ENCODE data around the gene OR8G5.
"Not testable (repeated sequence)": the region's sequence is repeated elsewhere in the genome, so short reads cannot be mapped to it uniquely, and the experiment has no call there.

OR8G5 gene

GRCh38 chr11:124240621-124241397 lies 15.4 kb upstream of the OR8G5 start, which contains the start of gene OR8G1:
Gene OR8G1, plus strand, starts transcription at chr11:124241095. Its CDS starts 8,581 bp downstream, at chr11:124249676.
- no peak for TF ChIP-seq ZNF384 (IDR thresholded peaks at IDR 0.05)
- no peak for DNase-seq (ENCODE audit: extremely low spot score)
- POLR2A ChIA-PET: no interaction called here
- CTCF ChIA-PET: no interaction called here

DNA sequence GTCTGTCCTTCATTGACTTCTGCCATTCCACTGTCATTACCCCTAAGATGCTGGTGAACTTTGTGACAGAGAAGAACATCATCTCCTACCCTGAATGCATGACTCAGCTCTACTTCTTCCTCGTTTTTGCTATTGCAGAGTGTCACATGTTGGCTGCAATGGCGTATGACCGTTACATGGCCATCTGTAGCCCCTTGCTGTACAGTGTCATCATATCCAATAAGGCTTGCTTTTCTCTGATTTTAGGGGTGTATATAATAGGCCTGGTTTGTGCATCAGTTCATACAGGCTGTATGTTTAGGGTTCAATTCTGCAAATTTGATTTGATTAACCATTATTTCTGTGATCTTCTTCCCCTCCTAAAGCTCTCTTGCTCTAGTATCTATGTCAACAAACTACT lies 6.3 kb upstream of the OR8G5 start:
- DNase-seq (ENCODE audit: extremely low spot score); POLR2A ChIA-PET; CTCF ChIA-PET: not testable (repeated sequence)

GRCh38 chr11:124265041-124265440 lies 8.9 kb downstream of the OR8G5 start:
- DNase-seq (ENCODE audit: extremely low spot score); POLR2A ChIA-PET; CTCF ChIA-PET: not testable (repeated sequence)

DNA sequence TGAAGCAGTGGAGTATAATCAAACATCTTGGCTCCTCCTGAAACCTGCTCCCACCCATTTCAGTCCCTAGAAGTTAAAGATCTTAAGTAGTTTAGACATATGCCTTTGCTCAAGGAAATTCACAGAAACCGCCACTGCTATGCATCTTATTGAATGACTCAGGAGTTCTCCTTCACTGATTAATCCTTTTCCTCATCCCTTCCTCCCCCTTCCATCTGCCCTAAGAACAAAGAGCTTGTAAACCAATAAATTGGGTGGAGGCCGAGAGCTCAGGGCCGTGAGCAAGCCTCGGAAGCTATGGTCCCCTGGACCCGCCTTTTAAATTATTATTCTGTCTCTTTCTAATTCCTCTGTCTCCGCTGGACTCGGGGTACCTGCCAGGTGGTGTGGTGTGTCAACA lies 14.7 kb downstream of the OR8G5 start:
- POLR2A ChIA-PET; CTCF ChIA-PET; DNase-seq (ENCODE audit: extremely low spot score): not testable (repeated sequence)

DNA sequence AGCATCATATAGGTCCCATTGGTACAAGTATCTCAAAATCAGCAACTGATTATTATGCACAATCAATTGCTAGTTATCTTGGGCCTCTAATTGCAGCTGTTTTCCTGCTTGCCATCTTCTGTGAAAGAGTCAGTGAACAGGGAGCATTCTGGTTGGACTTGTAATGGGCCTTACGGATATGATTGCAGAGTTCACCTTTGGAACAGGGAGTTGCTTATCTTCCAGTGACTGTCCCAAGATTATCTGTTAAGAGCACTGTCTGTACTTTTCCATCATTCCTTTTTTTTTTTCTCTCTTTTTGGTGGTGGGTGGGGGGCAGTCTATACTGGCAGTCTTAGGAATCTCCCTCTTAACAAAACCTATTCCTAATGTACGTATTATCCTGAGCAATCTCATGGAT lies 17.8 kb downstream of the OR8G5 start:
- DNase-seq (ENCODE audit: extremely low spot score): no peak
- ChIA-PET CTCF (no interaction called here), POLR2A (no interaction called here)
- TF ChIP-seq, protein P1, sequence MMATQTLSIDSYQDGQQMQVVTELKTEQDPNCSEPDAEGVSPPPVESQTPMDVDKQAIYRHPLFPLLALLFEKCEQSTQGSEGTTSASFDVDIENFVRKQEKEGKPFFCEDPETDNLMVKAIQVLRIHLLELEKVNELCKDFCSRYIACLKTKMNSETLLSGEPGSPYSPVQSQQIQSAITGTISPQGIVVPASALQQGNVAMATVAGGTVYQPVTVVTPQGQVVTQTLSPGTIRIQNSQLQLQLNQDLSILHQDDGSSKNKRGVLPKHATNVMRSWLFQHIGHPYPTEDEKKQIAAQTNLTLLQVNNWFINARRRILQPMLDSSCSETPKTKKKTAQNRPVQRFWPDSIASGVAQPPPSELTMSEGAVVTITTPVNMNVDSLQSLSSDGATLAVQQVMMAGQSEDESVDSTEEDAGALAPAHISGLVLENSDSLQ (IDR thresholded peaks at IDR 0.05): no peak

DNA sequence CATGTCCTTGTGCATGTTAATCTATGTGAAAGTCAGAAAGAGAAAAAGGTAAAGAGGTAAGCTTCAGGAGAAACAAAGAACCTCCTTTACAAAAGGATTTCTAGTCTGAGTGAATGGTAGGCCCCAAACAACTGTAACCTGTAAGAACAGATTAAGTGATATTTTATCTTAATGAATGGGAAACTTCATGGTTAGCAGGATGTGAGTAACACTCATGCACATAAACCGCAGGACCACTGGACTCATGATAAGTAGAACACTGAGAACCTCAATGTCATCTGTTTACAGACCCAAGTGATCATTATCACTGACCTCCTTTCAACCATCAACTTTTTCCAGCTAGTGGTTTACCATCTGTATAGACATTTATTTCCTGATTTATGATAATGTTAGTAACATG lies 19.9 kb downstream of the OR8G5 start:
- POLR2A ChIA-PET: no interaction called here
- DNase-seq (ENCODE audit: extremely low spot score): no peak
- TF ChIP-seq FOXK2 (IDR thresholded peaks at IDR 0.05) (no peak), BHLHE40 (IDR thresholded peaks at IDR 0.05; ENCODE audit: borderline replicate concordance) (no peak), CTBP1 (IDR thresholded peaks at IDR 0.05; ENCODE audit: borderline replicate concordance) (no peak)
- CTCF ChIA-PET: no interaction called here

- CTCF ChIA-PET: no interaction called here
- POLR2A ChIA-PET: no interaction called here
- no peak for DNase-seq (ENCODE audit: extremely low spot score)
- no peak for TF ChIP-seq FOXA1 (IDR thresholded peaks at IDR 0.05)
- TF ChIP-seq FOXK2 (IDR thresholded peaks at IDR 0.05): no peak
- no peak for TF ChIP-seq ELF4 (IDR thresholded peaks at IDR 0.05)
- TF ChIP-seq TARDBP (IDR thresholded peaks at IDR 0.05): no peak
- TF ChIP-seq SUZ12 (IDR thresholded peaks at IDR 0.05): no peak
- TF ChIP-seq ZNF384 (IDR thresholded peaks at IDR 0.05): no peak
- TF ChIP-seq LEF1 (IDR thresholded peaks at IDR 0.05; ENCODE audit: borderline replicate concordance): no peak
- no peak for TF ChIP-seq ARNT (IDR thresholded peaks at IDR 0.05)
- TF ChIP-seq BHLHE40 (IDR thresholded peaks at IDR 0.05; ENCODE audit: borderline replicate concordance): no peak
- TF ChIP-seq L3MBTL2 (conservative IDR thresholded peaks at IDR 0.05): no peak
- TF ChIP-seq, protein P1 (IDR thresholded peaks at IDR 0.05): no peak
- TF ChIP-seq CTBP1 (IDR thresholded peaks at IDR 0.05; ENCODE audit: borderline replicate concordance): no peak
- TF ChIP-seq FOXM1 (IDR thresholded peaks at IDR 0.05; ENCODE audit: borderline replicate concordance): no peak
- no peak for TF ChIP-seq NFRKB (IDR thresholded peaks at IDR 0.05)
- no peak for TF ChIP-seq HDGF (IDR thresholded peaks at IDR 0.05; ENCODE audit: borderline replicate concordance)
- TF ChIP-seq SP1 (IDR thresholded peaks at IDR 0.05): no peak
Measured at GRCh38 chr11:124277207-124277606, 21.0 kb downstream of the OR8G5 start.

DNA sequence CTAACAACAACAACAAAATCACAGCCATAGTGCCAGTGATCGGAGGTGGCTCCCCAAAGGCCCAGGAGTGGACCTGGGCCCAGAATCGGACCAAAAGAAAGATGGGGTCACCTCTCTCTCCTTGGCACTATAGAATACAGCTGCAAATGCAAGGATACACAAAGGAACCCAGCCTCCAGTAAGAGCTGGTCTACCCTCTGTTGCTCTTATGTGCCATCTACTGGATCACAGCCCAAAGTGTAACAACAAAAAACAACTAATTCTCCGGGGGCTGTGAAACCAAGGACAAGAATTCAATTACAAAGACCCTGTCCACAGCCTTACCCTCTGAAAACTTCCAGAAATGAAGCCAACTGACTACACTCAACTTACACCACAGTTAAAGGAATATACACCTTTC lies 21.6 kb downstream of the OR8G5 start:
- POLR2A ChIA-PET: no interaction called here
- no peak for DNase-seq (ENCODE audit: extremely low spot score)
- CTCF ChIA-PET: interaction anchor here (1.0 kb wide), 1 partner anchor 206 kb away, joined by 3 read pairs; no protein-coding TSS in a partner anchor
- no peak for TF ChIP-seq SP1 (IDR thresholded peaks at IDR 0.05)
- TF ChIP-seq BHLHE40 (IDR thresholded peaks at IDR 0.05; ENCODE audit: borderline replicate concordance): no peak
- no peak for TF ChIP-seq SUZ12 (IDR thresholded peaks at IDR 0.05)
- TF ChIP-seq, protein P1 (IDR thresholded peaks at IDR 0.05): no peak
- no peak for TF ChIP-seq TARDBP (IDR thresholded peaks at IDR 0.05)
- TF ChIP-seq FOXA1 (IDR thresholded peaks at IDR 0.05): no peak
- no peak for TF ChIP-seq L3MBTL2 (conservative IDR thresholded peaks at IDR 0.05)
- TF ChIP-seq LEF1 (IDR thresholded peaks at IDR 0.05; ENCODE audit: borderline replicate concordance): no peak
- TF ChIP-seq FOXK2 (IDR thresholded peaks at IDR 0.05): no peak
- TF ChIP-seq FOXM1 (IDR thresholded peaks at IDR 0.05; ENCODE audit: borderline replicate concordance): no peak
- TF ChIP-seq NFRKB (IDR thresholded peaks at IDR 0.05): no peak
- TF ChIP-seq HDGF (IDR thresholded peaks at IDR 0.05; ENCODE audit: borderline replicate concordance): no peak
- TF ChIP-seq ZNF384 (IDR thresholded peaks at IDR 0.05): no peak
- TF ChIP-seq ARNT (IDR thresholded peaks at IDR 0.05): no peak
- no peak for TF ChIP-seq ELF4 (IDR thresholded peaks at IDR 0.05)

All from HEK293T (cell line).